Stimulated activated CD4-positive, alpha-beta T cell treated with anti-CD3 and anti-CD28 coated beads, Interleukin-12 subunit alpha, Interleukin-12 subunit beta, amount 100 ng/mL, for 48 hours (primary cell): ENCODE measurements around the gene MYL9.
"Not testable (repeated sequence)": the region's sequence is repeated elsewhere in the genome, so short reads cannot be mapped to it uniquely, and the experiment has no call there.

ENCODE experiments used
- DNase-seq, 3 donors: peaks; one replicate each; pipeline ENCODE4 v3.0.0-alpha.2; 2020; ENCODE audit warnings: low read depth in 2 of 3, low spot score in 1 of 3

The MYL9 gene

DNA sequence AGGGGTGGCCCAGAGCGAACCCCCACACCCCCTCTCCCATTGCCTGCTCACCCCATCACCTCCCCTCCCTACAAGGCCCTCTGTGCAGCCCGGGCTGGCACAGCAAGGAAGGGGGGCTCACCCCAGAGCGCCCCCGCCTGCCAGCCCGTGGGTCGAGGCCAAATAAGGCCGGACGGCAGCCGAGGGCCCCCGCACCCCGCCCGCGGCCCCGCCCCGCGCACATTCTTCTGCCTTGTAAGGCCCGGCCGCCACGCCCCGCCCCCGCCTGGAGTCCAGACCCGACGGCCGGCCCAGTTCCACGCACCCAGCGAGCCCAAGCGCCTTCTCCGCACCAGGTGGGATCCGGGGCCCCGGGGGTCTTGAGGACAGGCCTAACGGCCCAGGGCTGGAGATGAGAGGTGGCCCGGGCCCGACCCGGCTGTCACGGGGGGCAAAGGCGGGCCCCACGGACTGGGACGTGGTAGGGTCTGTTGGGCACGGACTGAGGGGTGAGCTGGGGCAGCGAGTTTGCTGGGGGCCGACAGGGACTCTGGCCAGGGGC lies at the start of gene MYL9:
Gene MYL9, plus strand, starts transcription at position 293 of the 541 bp plus-strand sequence. CDS start 3,366 bp downstream, outside the sequence.
- no peak for DNase-seq

GRCh38 chr20:36491901-36492617 lies 49.3 kb upstream of the MYL9 start:
- DNase-seq = peak; percentile 44 to 55 (median 52)

DNA sequence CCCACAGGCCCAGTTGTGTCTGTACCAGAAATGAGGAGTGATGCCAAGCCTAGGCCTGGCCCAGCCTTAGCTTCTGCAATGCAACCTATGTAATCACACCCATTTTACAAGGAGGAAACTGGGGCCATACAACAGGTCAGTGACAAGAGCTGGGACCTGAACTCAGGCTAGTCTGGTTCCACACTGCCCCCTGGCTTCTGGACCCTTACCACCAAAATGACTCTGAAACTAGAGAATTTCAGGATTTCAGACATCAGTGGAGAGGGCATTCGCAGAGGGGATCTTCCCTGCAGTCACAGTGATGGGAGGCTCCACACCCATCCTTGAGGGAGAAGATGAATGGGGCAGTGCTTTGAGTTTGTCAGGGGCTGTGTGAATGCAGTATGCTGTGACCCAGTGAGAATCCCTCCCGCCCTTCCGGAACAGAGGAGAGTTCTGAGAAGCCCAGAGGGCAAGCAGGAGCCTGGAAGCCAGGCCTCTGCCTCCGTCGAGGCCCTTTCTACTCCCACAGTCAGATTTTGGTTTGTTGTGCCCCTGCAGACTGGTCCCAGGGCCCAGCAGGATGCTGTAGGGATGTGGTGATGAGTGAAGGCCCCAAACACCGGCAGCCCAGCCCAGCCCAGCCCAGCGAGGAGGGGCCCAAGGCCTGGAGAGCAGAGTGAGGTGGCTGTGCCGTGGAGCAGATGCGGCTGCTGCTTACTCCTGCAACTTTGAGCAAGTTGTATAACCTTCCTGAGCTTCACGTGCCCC lies 48.1 kb upstream of the MYL9 start:
- no peak for DNase-seq

DNA sequence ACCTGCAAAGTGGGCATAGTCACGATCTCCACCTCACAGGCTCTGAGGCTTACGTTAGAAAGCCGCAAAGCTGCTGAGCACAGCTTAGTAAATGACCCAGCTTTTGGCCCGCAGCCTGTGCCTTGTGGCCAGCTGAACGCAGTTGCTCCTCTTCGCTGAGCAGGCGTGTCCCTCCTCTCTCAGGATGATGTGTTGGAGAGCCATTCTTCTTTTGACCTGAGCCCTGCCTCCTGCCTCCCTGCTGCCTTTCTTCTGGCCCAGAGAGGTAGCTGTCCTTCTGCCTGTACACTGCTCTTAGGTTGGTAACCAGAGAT lies 47.6 kb upstream of the MYL9 start:
- DNase-seq = no peak

GRCh38 chr20:36496707-36497669 lies 44.3 kb upstream of the MYL9 start:
- no peak for DNase-seq

GRCh38 chr20:36497856-36498255 lies 43.5 kb upstream of the MYL9 start:
- no peak for DNase-seq

GRCh38 chr20:36498386-36499179 lies 42.7 kb upstream of the MYL9 start:
- no peak for DNase-seq

DNA sequence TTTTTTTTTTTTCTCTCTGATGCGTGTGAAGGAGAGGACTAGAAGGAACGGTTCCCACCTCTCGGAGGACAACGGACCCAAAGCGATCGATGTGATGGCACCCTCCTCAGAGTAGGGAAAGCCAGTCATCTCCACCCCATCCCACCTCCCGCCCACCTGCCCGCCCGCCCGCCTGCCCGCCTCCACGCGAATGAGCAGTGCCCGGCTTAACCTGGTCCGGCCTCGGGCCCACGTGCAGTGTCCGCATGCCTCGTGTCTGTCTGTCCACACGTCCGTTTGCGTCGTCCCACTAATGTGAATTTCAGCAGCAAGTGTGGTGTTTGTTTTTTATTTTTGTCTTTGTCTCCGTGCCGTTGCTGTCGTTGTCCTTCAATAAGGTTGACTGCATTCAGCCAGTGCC lies 42.1 kb upstream of the MYL9 start:
- DNase-seq = no peak

- DNase-seq = no peak
Measured at GRCh38 chr20:36499723-36500501, 41.4 kb upstream of the MYL9 start.

DNA sequence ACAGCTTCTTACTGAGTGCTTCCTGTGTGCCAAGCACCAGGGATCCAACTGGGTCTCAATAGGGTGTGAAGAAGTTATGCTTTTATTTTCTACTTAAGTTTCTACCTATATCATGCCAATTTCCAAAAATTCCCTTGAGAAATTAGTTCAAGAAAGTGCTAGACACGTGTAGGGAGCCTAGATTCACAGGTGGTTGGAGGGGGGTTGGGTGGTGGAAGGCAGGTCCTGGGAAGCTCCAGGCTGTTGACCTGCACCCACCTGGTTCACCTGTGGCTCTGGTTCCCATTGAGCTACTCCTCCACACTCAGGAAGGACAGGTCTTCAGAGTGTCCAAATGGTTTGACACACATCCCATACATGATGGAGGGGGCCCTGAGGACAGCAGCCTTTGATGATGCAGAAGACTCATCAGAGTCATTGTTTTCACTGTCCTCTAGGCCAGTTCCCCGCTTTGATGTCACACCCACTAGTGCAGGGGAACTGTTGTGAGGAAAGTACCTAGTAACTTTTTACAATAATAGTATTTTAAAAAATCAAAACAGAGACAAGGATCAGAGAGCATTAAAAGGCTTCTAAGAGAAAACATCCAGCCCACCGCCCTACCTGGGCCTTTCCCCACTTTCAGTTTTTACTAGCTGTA lies 39.8 kb upstream of the MYL9 start:
- DNase-seq = no peak

GRCh38 chr20:36504295-36504694 lies 37.0 kb upstream of the MYL9 start:
- DNase-seq = no peak

- no peak for DNase-seq
Measured at GRCh38 chr20:36506253-36506652, 35.1 kb upstream of the MYL9 start.

GRCh38 chr20:36507746-36508145 lies 33.6 kb upstream of the MYL9 start:
- DNase-seq = no peak

DNA sequence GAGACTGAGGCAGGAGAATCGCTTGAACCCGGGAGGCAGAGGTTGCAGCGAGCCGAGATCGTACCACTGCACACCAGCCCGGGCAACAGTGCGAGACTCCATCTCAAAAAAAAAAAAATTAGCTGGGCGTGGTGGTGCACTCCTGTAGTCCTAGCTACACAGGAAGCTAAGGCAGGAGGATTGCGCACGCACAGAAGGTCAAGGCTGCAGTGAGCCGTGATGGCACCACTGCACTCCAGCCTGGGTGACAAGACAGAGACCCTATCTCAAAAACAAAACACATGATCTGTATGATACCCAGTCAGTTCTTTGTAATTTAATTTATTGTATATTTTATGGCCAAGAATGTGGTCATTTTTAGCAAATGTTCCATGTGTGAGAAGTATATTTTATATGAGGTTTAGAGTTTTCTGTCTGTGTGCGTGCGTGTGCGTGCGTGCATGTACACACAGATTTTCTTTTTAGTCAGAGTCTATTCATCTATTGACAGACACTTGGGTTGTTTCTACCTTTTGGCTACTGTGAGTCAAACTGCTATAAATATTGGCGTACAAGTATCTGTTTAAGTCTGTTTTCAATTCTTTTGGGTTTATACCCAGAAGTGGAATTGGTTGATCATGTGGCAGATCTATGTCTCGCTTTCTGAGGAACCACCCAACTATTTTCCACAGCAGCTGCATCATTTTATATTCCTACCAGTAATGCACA lies 22.2 kb upstream of the MYL9 start:
- no peak for DNase-seq

DNA sequence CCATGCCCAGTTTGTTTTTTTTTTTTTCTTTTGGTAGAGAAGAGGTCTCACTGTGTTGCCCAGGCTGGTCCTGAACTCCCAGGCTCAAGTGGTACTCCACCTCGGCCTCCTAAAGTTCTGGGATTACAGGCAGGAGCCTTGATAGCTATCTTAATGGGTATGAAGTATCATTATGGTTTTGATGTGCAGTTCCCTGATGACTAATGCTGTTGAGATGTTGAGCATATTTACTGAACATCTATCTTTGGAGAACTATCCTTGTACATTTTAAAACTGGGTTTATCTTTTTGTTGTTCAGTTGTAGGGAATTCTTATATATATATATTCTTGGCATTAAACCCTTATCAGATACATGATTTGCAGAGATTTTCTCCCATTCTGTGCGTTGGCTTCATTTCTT lies 21.4 kb upstream of the MYL9 start:
- DNase-seq = no peak

DNA sequence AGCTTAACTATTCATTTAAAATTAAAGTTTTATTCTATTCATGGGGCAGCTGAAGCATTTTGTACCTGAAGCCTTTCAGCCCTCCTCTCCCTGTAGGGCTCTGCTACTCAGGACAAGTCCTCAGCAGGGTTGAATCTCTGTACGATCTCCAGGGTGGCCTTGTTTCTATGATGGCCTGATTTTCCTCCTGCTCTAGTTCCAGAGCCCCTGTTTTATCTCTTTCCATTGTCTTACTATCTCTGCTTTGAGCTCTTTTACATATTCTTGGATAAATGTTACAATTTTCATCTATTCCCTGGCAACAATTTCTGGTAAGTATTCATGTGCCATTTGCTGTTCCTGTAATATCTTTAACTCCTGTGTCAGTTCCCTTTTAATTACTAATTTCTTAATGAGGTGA lies 19.8 kb upstream of the MYL9 start:
- DNase-seq = no peak

DNA sequence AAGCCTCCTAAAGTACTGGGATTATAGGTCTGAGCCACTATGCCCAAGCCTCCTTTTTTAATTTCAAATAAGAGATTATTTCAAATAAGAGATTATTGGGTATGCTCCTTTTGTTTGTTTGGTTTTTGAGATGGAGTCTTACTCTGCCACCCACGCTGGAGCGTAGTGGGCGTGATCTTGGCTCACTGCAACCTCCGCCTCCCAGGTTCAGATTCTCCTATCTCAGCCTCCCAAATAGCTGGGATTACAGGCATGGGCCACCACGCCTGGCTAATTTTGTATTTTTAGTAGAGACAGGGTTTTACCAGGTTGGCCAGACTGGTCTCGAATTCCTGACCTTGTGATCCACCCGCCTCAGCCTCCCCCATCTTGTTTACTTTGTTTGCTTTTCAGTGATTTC lies 18.9 kb upstream of the MYL9 start:
- DNase-seq = not testable (repeated sequence)

DNA sequence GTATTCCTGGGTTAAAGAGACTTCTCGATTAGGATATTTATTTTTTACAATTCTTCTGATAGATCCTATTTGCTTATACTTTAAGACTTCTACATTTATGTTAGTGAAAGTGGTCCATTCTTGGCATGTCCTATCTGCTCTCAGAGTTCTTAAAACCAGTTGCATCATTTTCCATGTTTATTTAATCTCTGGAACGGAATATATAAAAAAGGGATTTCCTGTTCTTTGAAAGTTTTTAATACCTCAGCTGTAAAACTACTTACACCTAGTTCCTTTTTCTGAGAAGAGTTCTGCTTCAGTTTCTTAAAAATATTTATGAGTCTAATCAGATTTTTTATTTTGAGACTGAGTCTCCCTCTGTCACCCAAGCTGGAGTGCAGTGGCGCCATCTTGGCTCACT lies 18.0 kb upstream of the MYL9 start:
- DNase-seq = no peak
